Measurements from ENCODE around the gene SCAMP5. TPM values are rescaled to one million over a fixed set of nuclear protein-coding genes. Genes with fewer than 3 reads are reported as not detected.

SCAMP5 gene
- total RNA-seq, 1 experiment from 2014 or later, result 7.0 TPM

DNA sequence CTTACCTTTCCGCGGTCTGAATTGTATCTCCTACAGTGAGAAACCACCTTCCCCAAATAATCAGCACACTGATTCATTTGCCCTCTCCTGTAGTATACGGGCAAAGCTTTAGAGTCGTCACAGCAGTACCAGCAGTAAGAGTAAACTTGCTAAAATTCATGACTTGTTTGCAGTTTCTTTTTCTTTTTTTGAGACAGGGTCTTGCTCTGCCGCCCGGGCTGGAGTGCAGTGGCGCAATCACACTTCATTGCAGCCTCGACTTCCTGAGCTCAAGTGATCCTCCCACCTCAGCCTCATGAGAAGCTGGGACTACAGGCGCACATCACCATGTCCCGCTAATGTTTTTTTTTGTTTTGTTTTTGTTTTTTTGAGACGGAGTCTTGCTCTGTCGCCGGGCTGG is 11.9 kb downstream of the SCAMP5 start:
- intact Hi-C loops (cut with micrococcal nuclease), result no loop called here
- no peaks in the 10 kb centered on the region for H3K4me1 ChIP-seq (ENCODE audit: insufficient read depth, low read length)
- no peak overlapping the region for H2AFZ ChIP-seq (ENCODE audit: low read length)
- no peaks in the 10 kb centered on the region for H3F3A ChIP-seq (ENCODE audit: low read length, unreplicated experiment)
- no peaks in the 10 kb centered on the region for H3K9me2 ChIP-seq (replicated peaks; ENCODE audit: low read length)
- ChIA-PET POLR2A (ENCODE audit: unreplicated experiment) (interaction anchor here (0.6 kb wide), 1 partner anchor 1022 kb away, joined by 8 read pairs; no protein-coding TSS in a partner anchor), CTCF (no interaction called here)
- no peaks in the 10 kb centered on the region for H3K36me3 ChIP-seq (ENCODE audit: low read depth, low read length)
- H3K9me3 ChIP-seq (ENCODE audit: low read length), result no peaks in the 10 kb centered on the region
- no peaks in the 10 kb centered on the region for H4K20me1 ChIP-seq (ENCODE audit: low read length)
- TF ChIP-seq EZH2 (IDR thresholded peaks at IDR 0.05; ENCODE audit: low read length, unreplicated experiment), result no peak
- TF ChIP-seq EZH2phosphoT487 (IDR thresholded peaks at IDR 0.05; ENCODE audit: borderline replicate concordance, low read length), result no peak
- TF ChIP-seq, protein P1, sequence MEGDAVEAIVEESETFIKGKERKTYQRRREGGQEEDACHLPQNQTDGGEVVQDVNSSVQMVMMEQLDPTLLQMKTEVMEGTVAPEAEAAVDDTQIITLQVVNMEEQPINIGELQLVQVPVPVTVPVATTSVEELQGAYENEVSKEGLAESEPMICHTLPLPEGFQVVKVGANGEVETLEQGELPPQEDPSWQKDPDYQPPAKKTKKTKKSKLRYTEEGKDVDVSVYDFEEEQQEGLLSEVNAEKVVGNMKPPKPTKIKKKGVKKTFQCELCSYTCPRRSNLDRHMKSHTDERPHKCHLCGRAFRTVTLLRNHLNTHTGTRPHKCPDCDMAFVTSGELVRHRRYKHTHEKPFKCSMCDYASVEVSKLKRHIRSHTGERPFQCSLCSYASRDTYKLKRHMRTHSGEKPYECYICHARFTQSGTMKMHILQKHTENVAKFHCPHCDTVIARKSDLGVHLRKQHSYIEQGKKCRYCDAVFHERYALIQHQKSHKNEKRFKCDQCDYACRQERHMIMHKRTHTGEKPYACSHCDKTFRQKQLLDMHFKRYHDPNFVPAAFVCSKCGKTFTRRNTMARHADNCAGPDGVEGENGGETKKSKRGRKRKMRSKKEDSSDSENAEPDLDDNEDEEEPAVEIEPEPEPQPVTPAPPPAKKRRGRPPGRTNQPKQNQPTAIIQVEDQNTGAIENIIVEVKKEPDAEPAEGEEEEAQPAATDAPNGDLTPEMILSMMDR (conservative IDR thresholded peaks at IDR 0.05; ENCODE audit: low read depth, low read length), result no peak
- H3K9ac ChIP-seq (ENCODE audit: low read length), result no peak overlapping the region
- no TSS peak for BruUV-seq (replicated peaks)
- no peaks in the 10 kb centered on the region for H3K27me3 ChIP-seq (ENCODE audit: low read length)
- no peak for ATAC-seq
- no peak overlapping the region for H3K4me3 ChIP-seq (ENCODE audit: low read length)
- no peaks in the 10 kb centered on the region for H3K79me2 ChIP-seq (ENCODE audit: low read length)
- no peak overlapping the region for H3K27ac ChIP-seq (ENCODE audit: low read length)
- no peak overlapping the region for H3K4me2 ChIP-seq (ENCODE audit: low read length)
- DNase-seq, result no peak

DNA sequence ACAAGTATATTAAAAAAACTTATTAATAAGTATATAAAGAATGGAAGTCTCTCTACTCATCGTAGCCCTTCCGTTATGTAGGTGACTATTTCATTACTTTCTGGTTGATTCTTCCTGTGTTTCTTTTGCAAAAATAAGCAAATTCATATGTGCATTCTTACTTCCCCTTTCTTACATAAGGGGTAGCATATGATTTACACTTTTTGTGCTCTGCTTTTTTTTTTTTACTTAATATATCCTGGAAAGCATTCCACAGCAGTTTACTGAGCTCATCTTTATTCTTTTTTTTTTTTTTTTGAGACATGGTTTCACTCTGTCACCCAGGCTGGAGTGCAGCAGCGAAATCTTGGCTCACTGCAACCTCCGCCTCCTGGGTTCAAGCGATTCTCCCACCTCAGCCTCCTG is 12.9 kb downstream of the SCAMP5 start:
- H3K4me1 ChIP-seq (ENCODE audit: insufficient read depth, low read length), result no peaks in the 10 kb centered on the region
- ATAC-seq, result no peak
- H4K20me1 ChIP-seq (ENCODE audit: low read length), result no peaks in the 10 kb centered on the region
- TF ChIP-seq EZH2phosphoT487 (IDR thresholded peaks at IDR 0.05; ENCODE audit: borderline replicate concordance, low read length) (no peak), EZH2 (IDR thresholded peaks at IDR 0.05; ENCODE audit: low read length, unreplicated experiment) (no peak)
- TF ChIP-seq, protein P1 (conservative IDR thresholded peaks at IDR 0.05; ENCODE audit: low read depth, low read length), result no peak
- H3K27me3 ChIP-seq (ENCODE audit: low read length), result no peaks in the 10 kb centered on the region
- H3K9me2 ChIP-seq (replicated peaks; ENCODE audit: low read length), result no peaks in the 10 kb centered on the region
- no peak overlapping the region for H3K27ac ChIP-seq (ENCODE audit: low read length)
- H3F3A ChIP-seq (ENCODE audit: low read length, unreplicated experiment), result no peaks in the 10 kb centered on the region
- POLR2A ChIA-PET (ENCODE audit: unreplicated experiment), result no interaction called here
- H3K9me3 ChIP-seq (ENCODE audit: low read length), result no peaks in the 10 kb centered on the region
- H3K36me3 ChIP-seq (ENCODE audit: low read depth, low read length), result no peaks in the 10 kb centered on the region
- H3K79me2 ChIP-seq (ENCODE audit: low read length), result no peaks in the 10 kb centered on the region
- BruUV-seq (replicated peaks), result no TSS peak
- intact Hi-C loops (cut with micrococcal nuclease), result no loop called here
- H2AFZ ChIP-seq (ENCODE audit: low read length), result no peak overlapping the region
- H3K4me3 ChIP-seq (ENCODE audit: low read length), result no peak overlapping the region
- H3K4me2 ChIP-seq (ENCODE audit: low read length), result no peak overlapping the region
- no peak for DNase-seq
- CTCF ChIA-PET, result no interaction called here
- no peak overlapping the region for H3K9ac ChIP-seq (ENCODE audit: low read length)

DNA sequence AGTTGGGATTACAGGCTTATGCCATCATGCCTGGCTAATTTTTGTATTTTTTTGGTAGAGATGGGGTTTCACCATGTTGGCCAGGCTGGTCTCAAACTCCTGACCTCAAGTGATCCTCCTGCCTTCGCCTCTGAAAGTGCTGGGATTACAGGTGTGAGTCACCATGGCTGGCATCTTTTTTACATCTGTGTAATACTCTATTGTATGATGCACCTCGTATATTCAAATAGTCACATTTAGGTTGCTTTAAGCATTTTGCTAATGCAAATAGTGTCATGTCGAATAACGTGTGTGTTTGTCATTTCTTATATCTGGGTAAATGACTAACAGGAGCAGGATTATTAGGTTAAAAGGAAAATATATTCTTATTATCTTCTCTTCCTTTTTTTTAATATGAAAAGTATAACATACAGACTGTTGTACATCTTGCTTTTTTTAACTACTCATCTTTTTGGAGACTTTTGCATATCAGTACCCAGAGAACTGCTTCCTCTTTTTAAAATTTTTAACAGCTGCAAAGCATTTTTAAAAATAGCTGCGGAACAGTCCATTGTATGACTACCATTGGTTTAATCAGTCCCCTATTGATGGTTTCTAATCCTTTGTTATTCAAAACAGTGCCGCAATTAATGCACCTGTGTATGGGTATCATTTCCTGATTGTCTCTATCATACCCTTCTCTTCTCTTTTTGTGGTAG is 13.4 kb downstream of the SCAMP5 start:
- Histone ChIP-seq H3K4me1 (ENCODE audit: insufficient read depth, low read length) (no peaks in the 10 kb centered on the region), H4K20me1 (ENCODE audit: low read length) (no peaks in the 10 kb centered on the region), H3K9me3 (ENCODE audit: low read length) (no peaks in the 10 kb centered on the region), H3F3A (ENCODE audit: low read length, unreplicated experiment) (no peaks in the 10 kb centered on the region), H2AFZ (ENCODE audit: low read length) (no peak overlapping the region), H3K4me2 (ENCODE audit: low read length) (no peak overlapping the region), H3K27ac (ENCODE audit: low read length) (no peak overlapping the region), H3K79me2 (ENCODE audit: low read length) (no peaks in the 10 kb centered on the region), H3K36me3 (ENCODE audit: low read depth, low read length) (no peaks in the 10 kb centered on the region), H3K4me3 (ENCODE audit: low read length) (no peak overlapping the region), H3K9ac (ENCODE audit: low read length) (no peak overlapping the region), H3K9me2 (replicated peaks; ENCODE audit: low read length) (no peaks in the 10 kb centered on the region), H3K27me3 (ENCODE audit: low read length) (no peaks in the 10 kb centered on the region)
- POLR2A ChIA-PET (ENCODE audit: unreplicated experiment), result no interaction called here
- TF ChIP-seq EZH2 (IDR thresholded peaks at IDR 0.05; ENCODE audit: low read length, unreplicated experiment), result no peak
- TF ChIP-seq, protein P1 (conservative IDR thresholded peaks at IDR 0.05; ENCODE audit: low read depth, low read length), result no peak
- TF ChIP-seq EZH2phosphoT487 (IDR thresholded peaks at IDR 0.05; ENCODE audit: borderline replicate concordance, low read length), result no peak
- ATAC-seq, result no peak
- no TSS peak for BruUV-seq (replicated peaks)
- CTCF ChIA-PET, result no interaction called here
- peak; percentile 22 for DNase-seq
- intact Hi-C loops (cut with micrococcal nuclease), result no loop called here

All from PC-3 (cell line).